Naive thymus-derived CD8-positive, alpha-beta T cell (primary cell): Measurements from ENCODE around the gene RPGRIP1L. TPM values are rescaled to one million over a fixed set of nuclear protein-coding genes. Genes with fewer than 3 reads are reported as not detected.

Source experiments
- ATAC-seq, 2 donors: fragments of 150-1000 bp; cut with Tn5 transposase in 1 of 2; sonication (Bioruptor Pico), chemical (Tn5 transposase) in 1 of 2; 1 replicate in 1 of 2; 2 replicates in 1 of 2; pipeline ENCODE4 v1.10.0; 2021; ENCODE audit warnings: mild to moderate bottlenecking in 2 of 2, moderate library complexity in 2 of 2
- POLR2A ChIA-PET: fragments of 350-600 bp; sonication (Branson Sonifier 250); formaldehyde crosslinking; loops from one replicate; lab custom pipeline; 2021; ENCODE audit warnings: antibody characterized with exemption; lab: Charles Lee
- DNase-seq, 10 donors: peaks; one replicate each; pipeline versions ENCODE4 v3.0.0 to v3.0.0-alpha.2; 2020 to 2022
- H3K27ac Mint-ChIP-seq, 10 donors: one replicate each; pipeline ENCODE4 v1.8.0; 2020 to 2022; ENCODE audit warnings: mild to moderate bottlenecking in 10 of 10, mixed read lengths in 10 of 10, moderate library complexity in 4 of 10, inconsistent platforms in 1 of 10
- H3K27me3 Mint-ChIP-seq, 5 donors: one replicate each; pipeline ENCODE4 v1.8.0; 2021 to 2022; ENCODE audit warnings: mixed read lengths in 5 of 5
- H3K36me3 Mint-ChIP-seq, 3 donors: one replicate each; pipeline ENCODE4 v1.8.0; 2020 to 2022; ENCODE audit warnings: mixed read lengths in 3 of 3, mild to moderate bottlenecking in 2 of 3, inconsistent platforms in 1 of 3
- H3K4me1 Mint-ChIP-seq, 4 donors: one replicate each; pipeline ENCODE4 v1.8.0; 2021 to 2022; ENCODE audit warnings: mixed read lengths in 4 of 4
- H3K4me3 Mint-ChIP-seq, 10 donors: one replicate each; pipeline ENCODE4 v1.8.0; 2020 to 2022; ENCODE audit warnings: mild to moderate bottlenecking in 10 of 10, mixed read lengths in 10 of 10, moderate library complexity in 6 of 10, inconsistent platforms in 1 of 10
- H3K9me3 Mint-ChIP-seq, 9 donors: one replicate each; pipeline ENCODE4 v1.8.0; 2020 to 2022; ENCODE audit warnings: mixed read lengths in 9 of 9, mild to moderate bottlenecking in 3 of 9, inconsistent platforms in 1 of 9, moderate library complexity in 1 of 9
- polyA plus RNA-seq, 3 donors: library from polyadenylated mRNA; unstranded; fragments of 300-500 nt; fragmentation: Illumina TruSeq; gene quantifications; one replicate each; pipeline ENCODE4 v1.2.3, GENCODE V29; 2021
- total RNA-seq, 8 experiments: library from RNA in 2 of 8; stranded (reverse) in 2 of 8; gene quantifications; one replicate each; pipeline ENCODE4 v1.2.3 and lab custom pipeline; 2021 to 2026

Gene RPGRIP1L
- total and polyA plus RNA-seq, 5 experiments from 2014 or later: 2.5 to 5.3 (median 3.9) TPM

- Mint-ChIP-seq H3K4me1 (no peaks in the 10 kb centered on the region), H3K36me3 (peaks cover 0 to 17% (median 6%) of the 10 kb centered on the region in 3 donors), H3K9me3 (no peaks in the 10 kb centered on the region), H3K27ac (no peak overlapping the region), H3K27me3 (no peaks in the 10 kb centered on the region), H3K4me3 (no peak overlapping the region)
- DNase-seq: no peak
- POLR2A ChIA-PET: no interaction called here
- ATAC-seq: no peak
Measured at GRCh38 chr16:53609536-53609935, 94.1 kb downstream of the RPGRIP1L start.

DNA sequence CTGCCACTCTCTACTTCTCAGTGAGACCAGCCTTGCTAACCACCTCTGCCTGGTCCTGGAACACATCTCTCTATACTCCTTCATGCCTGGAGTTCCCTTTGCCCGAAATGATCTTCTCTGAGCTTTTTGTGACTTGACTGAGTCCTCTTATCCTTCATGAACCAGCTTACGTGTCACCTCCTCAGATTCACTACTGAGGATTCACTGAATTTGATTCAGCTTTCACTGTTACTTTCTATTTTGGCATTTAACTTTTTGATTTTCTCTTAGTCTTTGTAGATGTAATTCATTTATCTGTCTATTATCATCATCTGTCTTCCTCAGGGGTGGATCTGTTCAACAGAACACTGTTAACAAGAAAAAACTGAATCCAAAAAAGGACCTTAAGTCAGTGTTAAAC lies 95.6 kb downstream of the RPGRIP1L start:
- H3K9me3 Mint-ChIP-seq: no peaks in the 10 kb centered on the region
- H3K4me3 Mint-ChIP-seq: no peak overlapping the region
- no peak for ATAC-seq
- no peaks in the 10 kb centered on the region for H3K4me1 Mint-ChIP-seq
- peaks cover 0 to 24% (median 14%) of the 10 kb centered on the region in 3 donors for H3K36me3 Mint-ChIP-seq
- DNase-seq: no peak
- no peaks in the 10 kb centered on the region for H3K27me3 Mint-ChIP-seq
- POLR2A ChIA-PET: no interaction called here
- no peak overlapping the region for H3K27ac Mint-ChIP-seq

DNA sequence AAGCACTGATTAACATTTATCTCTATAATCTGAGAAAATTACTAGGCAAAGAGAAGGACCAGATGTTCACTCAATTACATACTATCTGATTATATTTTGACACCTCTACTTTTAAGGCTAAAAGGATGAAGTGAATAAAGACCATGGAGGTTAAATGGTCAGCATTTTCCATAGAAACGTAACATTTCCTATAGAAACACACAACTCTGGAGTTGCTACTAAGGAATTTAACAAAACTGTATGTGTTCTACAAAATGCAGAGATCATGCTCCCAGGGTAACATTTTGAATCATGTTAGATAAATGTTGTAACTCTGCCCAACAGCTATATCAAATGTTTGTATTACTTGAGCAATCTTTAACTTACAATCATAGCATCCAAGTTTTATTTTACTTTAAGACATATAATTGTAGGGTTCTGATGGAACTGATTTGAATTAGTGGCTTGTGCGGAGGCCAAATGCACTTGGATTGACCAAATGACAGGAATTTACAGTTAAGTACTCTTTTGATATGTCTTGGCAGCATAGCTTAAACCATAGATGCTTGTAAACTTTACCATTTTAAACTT lies 97.7 kb downstream of the RPGRIP1L start:
- H3K36me3 Mint-ChIP-seq: peaks cover 4 to 23% (median 23%) of the 10 kb centered on the region in 3 donors
- H3K4me3 Mint-ChIP-seq: no peak overlapping the region
- POLR2A ChIA-PET: no interaction called here

DNA sequence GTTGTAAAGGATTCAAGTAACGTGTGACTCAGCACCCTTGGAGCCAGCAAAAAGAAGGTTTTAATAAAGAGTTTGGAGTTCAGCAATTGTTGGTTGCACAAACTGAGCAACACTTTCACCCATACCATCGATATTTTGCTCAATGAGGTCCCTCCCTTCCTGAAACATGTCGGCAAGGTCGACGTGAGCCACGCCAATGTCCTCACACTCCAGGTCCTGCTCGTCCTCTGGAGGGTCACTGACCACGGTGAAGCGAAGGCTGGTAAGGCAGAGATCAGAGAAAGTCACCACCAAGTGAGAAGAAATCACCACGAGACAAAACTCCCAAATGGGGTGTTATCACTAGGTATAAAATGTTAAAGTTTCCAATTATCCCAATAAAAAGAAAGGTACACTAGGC lies 98.3 kb downstream of the RPGRIP1L start:
- DNase-seq (no peak), ATAC-seq (no peak)
- POLR2A ChIA-PET: no interaction called here
- Mint-ChIP-seq H3K4me1 (no peaks in the 10 kb centered on the region), H3K36me3 (peaks cover 4 to 23% (median 23%) of the 10 kb centered on the region in 3 donors), H3K27me3 (no peaks in the 10 kb centered on the region), H3K27ac (no peak overlapping the region), H3K4me3 (no peak overlapping the region), H3K9me3 (no peaks in the 10 kb centered on the region)

More for the DNA sequence above, 97.7 kb downstream of the RPGRIP1L start:
- H3K27me3 Mint-ChIP-seq: no peaks in the 10 kb centered on the region
- no peaks in the 10 kb centered on the region for H3K9me3 Mint-ChIP-seq
- ATAC-seq: no peak
- H3K27ac Mint-ChIP-seq: no peak overlapping the region
- no peaks in the 10 kb centered on the region for H3K4me1 Mint-ChIP-seq
- no peak for DNase-seq

- H3K27me3 Mint-ChIP-seq: no peaks in the 10 kb centered on the region
- H3K36me3 Mint-ChIP-seq: peaks cover 7 to 42% (median 26%) of the 10 kb centered on the region in 3 donors
- no peak overlapping the region for H3K27ac Mint-ChIP-seq
- POLR2A ChIA-PET: no interaction called here
- H3K4me3 Mint-ChIP-seq: no peak overlapping the region
- DNase-seq (no peak), ATAC-seq (no peak)
- no peaks in the 10 kb centered on the region for H3K4me1 Mint-ChIP-seq
- peaks cover 0 to 4% (median 0%) of the 10 kb centered on the region in 9 donors for H3K9me3 Mint-ChIP-seq
Measured at GRCh38 chr16:53601961-53602360, 101.7 kb downstream of the RPGRIP1L start.

GRCh38 chr16:53600616-53601015 lies 103.0 kb downstream of the RPGRIP1L start:
- POLR2A ChIA-PET: no interaction called here
- Mint-ChIP-seq H3K27me3 (peaks cover 0 to 3% (median 0%) of the 10 kb centered on the region in 5 donors), H3K9me3 (peaks cover 0 to 15% (median 7%) of the 10 kb centered on the region in 9 donors), H3K27ac (no peak overlapping the region), H3K36me3 (peaks cover 20 to 43% (median 26%) of the 10 kb centered on the region in 3 donors), H3K4me1 (no peaks in the 10 kb centered on the region), H3K4me3 (no peak overlapping the region)
- ATAC-seq: no peak
- no peak for DNase-seq

GRCh38 chr16:53600126-53600525 lies 103.5 kb downstream of the RPGRIP1L start:
- POLR2A ChIA-PET: no interaction called here
- peaks cover 0 to 3% (median 0%) of the 10 kb centered on the region in 5 donors for H3K27me3 Mint-ChIP-seq
- no peak overlapping the region for H3K27ac Mint-ChIP-seq
- H3K4me1 Mint-ChIP-seq: no peaks in the 10 kb centered on the region
- peaks cover 0 to 20% (median 12%) of the 10 kb centered on the region in 9 donors for H3K9me3 Mint-ChIP-seq
- ATAC-seq: no peak
- no peak for DNase-seq
- peaks cover 25 to 38% (median 26%) of the 10 kb centered on the region in 3 donors for H3K36me3 Mint-ChIP-seq
- H3K4me3 Mint-ChIP-seq: no peak overlapping the region

DNA sequence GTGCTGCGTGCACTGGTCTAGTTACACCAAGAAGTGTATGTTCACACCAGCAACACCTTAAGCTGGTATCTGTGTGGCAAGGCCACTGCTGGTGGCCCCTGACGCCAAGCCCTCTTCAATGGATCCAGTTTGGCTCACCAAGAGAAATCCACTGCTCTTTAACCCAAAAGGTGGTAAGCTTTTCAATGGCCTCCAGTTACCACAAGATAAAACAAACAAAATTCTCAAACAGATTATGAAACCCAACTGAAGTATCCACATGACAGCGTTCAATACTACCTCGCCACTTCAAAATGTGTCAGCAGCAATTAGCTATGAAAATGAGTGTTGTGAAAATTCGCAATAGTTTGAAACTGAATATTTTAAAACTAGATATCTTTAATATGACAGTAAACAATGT lies 104.1 kb downstream of the RPGRIP1L start:
- H3K27ac Mint-ChIP-seq: no peak overlapping the region
- peaks cover 0 to 4% (median 0%) of the 10 kb centered on the region in 5 donors for H3K27me3 Mint-ChIP-seq
- H3K4me1 Mint-ChIP-seq: no peaks in the 10 kb centered on the region
- H3K4me3 Mint-ChIP-seq: no peak overlapping the region
- H3K36me3 Mint-ChIP-seq: peaks cover 21 to 33% (median 31%) of the 10 kb centered on the region in 3 donors
- DNase-seq (no peak), ATAC-seq (no peak)
- peaks cover 0 to 26% (median 16%) of the 10 kb centered on the region in 9 donors for H3K9me3 Mint-ChIP-seq
- POLR2A ChIA-PET: no interaction called here

GRCh38 chr16:53598511-53599275 lies 105.0 kb downstream of the RPGRIP1L start:
- ATAC-seq: no peak
- Mint-ChIP-seq H3K4me3 (no peak overlapping the region), H3K27ac (no peak overlapping the region), H3K36me3 (peaks cover 13 to 36% (median 27%) of the 10 kb centered on the region in 3 donors), H3K9me3 (peaks cover 3 to 32% (median 20%) of the 10 kb centered on the region in 9 donors), H3K4me1 (no peaks in the 10 kb centered on the region), H3K27me3 (peaks cover 0 to 8% (median 0%) of the 10 kb centered on the region in 5 donors)
- no peak for DNase-seq
- POLR2A ChIA-PET: no interaction called here

DNA sequence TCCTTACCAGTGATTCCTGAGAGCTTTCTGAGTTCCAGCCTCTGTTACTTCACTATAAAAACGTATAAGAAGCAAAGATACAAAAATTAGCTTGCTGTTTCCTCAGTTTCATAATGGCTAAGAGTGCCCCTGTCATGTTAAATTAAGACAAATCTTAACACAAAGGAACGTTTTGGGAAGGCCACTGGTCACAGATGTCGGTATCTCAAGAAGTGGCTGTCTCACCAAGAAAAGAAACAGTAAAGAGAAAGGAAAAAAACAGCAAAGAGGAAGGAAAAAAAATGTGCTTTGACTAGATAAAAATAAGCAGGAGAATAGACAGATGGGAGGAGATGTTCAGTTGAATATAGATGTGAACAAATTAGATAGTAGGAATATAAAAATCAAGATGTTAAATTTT lies 105.9 kb downstream of the RPGRIP1L start:
- no peak overlapping the region for H3K27ac Mint-ChIP-seq
- H3K36me3 Mint-ChIP-seq: peaks cover 12 to 36% (median 27%) of the 10 kb centered on the region in 3 donors
- POLR2A ChIA-PET: no interaction called here
- ATAC-seq (no peak), DNase-seq (no peak)
- H3K4me3 Mint-ChIP-seq: no peak overlapping the region
- H3K9me3 Mint-ChIP-seq: peaks cover 3 to 33% (median 24%) of the 10 kb centered on the region in 9 donors
- peaks cover 0 to 8% (median 0%) of the 10 kb centered on the region in 5 donors for H3K27me3 Mint-ChIP-seq
- no peaks in the 10 kb centered on the region for H3K4me1 Mint-ChIP-seq

DNA sequence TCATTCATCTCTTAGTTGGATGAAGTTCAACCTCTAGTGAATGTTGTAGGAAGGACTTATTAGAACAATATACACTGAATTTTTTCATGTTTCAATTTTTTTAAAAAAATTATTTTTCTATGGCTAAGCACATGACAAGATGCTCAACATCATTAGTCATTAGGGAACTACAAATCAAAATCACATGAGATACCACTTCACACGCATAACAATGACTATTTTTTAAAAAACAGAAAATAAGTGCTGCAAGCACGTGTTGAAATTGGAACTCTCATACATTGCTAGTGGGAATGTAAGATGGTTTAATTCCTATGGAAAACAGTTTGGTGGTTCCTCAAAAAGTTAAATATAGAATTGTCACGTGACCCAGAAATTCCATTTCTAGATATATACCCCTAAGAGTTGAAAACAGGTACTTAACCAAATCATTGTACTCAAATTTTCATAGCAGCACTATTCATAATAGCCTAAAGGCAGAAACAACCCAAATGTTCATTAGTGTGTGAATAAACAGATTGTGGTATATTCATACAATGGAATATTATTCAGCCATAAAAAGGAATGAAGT lies 115.5 kb downstream of the RPGRIP1L start:
- POLR2A ChIA-PET: no interaction called here
- DNase-seq (no peak), ATAC-seq (no peak)
- H3K27me3 Mint-ChIP-seq: peaks cover 0 to 8% (median 6%) of the 10 kb centered on the region in 5 donors
- no peak overlapping the region for H3K27ac Mint-ChIP-seq
- H3K9me3 Mint-ChIP-seq: peaks cover 0 to 38% (median 15%) of the 10 kb centered on the region in 9 donors
- peaks cover 0 to 22% (median 2%) of the 10 kb centered on the region in 3 donors for H3K36me3 Mint-ChIP-seq
- no peak overlapping the region for H3K4me3 Mint-ChIP-seq
- H3K4me1 Mint-ChIP-seq: no peaks in the 10 kb centered on the region

DNA sequence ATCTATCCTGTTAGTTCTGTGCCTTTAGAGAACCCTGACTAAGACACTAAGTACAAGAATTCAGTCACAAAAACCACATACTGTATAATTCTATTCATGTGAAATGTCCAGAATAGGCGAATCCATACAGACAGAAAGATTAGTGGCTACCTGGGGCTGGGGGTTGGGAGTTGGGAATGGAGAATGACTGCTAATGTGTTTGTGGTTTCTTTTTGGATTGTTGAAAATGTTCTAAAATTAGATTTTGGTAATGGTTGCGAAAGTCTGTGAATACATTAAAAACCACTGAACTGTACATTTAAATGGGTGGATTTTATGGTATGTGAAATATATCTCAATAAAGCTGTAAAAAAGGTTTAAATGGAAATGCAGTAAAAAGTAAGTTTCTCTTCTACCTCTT lies 120.3 kb downstream of the RPGRIP1L start:
- POLR2A ChIA-PET: no interaction called here
- peaks cover 0 to 1% (median 0%) of the 10 kb centered on the region in 3 donors for H3K36me3 Mint-ChIP-seq
- H3K27me3 Mint-ChIP-seq: peaks cover 0 to 11% (median 0%) of the 10 kb centered on the region in 5 donors
- no peak overlapping the region for H3K4me3 Mint-ChIP-seq
- DNase-seq: no peak
- no peak overlapping the region for H3K27ac Mint-ChIP-seq
- peaks cover 0 to 1% (median 0%) of the 10 kb centered on the region in 9 donors for H3K9me3 Mint-ChIP-seq
- H3K4me1 Mint-ChIP-seq: peaks cover 0 to 2% (median 0%) of the 10 kb centered on the region in 4 donors
- no peak for ATAC-seq

DNA sequence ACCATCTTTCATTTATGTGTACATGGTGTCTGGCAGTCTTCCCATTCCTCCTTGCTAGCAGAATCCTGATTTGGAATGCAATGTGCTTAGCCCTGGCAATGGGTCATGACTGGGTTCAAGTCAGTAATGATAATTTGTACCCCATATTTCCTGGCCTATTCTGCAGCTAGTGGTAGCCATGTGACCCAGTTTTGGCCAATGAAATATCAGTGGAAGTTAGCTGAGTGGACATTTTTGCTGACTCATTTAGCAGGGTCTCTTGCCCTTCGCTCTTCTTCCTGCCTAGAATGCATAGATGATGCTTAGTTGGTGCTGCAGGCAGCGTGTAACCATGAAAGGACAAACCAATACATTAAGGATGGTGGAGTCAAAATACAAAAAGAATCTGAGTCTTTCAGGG lies 121.9 kb downstream of the RPGRIP1L start:
- POLR2A ChIA-PET: no interaction called here
- ATAC-seq (no peak), DNase-seq (no peak)
- Mint-ChIP-seq H3K36me3 (no peaks in the 10 kb centered on the region), H3K9me3 (no peaks in the 10 kb centered on the region), H3K4me3 (no peak overlapping the region), H3K27me3 (peaks cover 0 to 8% (median 0%) of the 10 kb centered on the region in 5 donors), H3K4me1 (peaks cover 0 to 2% (median 0%) of the 10 kb centered on the region in 4 donors), H3K27ac (no peak overlapping the region)
